HG03280 (cell line): ENCODE measurements around the gene MRPS24.
"Not testable (repeated sequence)": the region's sequence is repeated elsewhere in the genome, so short reads cannot be mapped to it uniquely, and the experiment has no call there.

Experiments
- ATAC-seq: cut with Tn5 transposase; IDR thresholded peaks from one replicate; pipeline ENCODE4 v1.9.1; 2021; ENCODE audit warnings: mild to moderate bottlenecking, moderate library complexity; ENCODE audit not compliant: unreplicated experiment

The MRPS24 gene

GRCh38 chr7:43843296-43843695, 26.0 kb downstream of the MRPS24 start:
- ATAC-seq: no peak

DNA sequence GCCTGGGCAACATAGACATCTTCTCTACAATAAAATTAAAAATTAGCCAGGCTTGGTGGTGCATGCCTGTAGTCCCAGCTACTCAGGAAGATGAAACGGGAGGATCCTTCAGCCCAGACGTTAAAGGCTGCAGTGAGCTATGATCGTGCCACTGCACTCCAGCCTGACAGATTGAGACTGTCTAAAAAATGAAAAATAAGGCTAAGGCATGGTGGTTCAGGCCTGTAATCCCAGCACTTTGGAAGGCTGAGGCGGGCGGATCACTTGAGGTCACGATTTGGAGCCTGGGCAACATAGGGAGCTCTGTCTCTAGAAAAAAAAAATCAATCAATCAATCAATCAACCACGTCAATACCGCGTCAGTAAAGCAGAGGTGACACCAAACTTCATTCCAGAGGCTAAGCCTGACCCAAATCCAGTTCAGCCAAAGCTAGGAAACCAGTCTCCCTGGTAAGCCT, 31.1 kb downstream of the MRPS24 start:
- ATAC-seq: no peak

DNA sequence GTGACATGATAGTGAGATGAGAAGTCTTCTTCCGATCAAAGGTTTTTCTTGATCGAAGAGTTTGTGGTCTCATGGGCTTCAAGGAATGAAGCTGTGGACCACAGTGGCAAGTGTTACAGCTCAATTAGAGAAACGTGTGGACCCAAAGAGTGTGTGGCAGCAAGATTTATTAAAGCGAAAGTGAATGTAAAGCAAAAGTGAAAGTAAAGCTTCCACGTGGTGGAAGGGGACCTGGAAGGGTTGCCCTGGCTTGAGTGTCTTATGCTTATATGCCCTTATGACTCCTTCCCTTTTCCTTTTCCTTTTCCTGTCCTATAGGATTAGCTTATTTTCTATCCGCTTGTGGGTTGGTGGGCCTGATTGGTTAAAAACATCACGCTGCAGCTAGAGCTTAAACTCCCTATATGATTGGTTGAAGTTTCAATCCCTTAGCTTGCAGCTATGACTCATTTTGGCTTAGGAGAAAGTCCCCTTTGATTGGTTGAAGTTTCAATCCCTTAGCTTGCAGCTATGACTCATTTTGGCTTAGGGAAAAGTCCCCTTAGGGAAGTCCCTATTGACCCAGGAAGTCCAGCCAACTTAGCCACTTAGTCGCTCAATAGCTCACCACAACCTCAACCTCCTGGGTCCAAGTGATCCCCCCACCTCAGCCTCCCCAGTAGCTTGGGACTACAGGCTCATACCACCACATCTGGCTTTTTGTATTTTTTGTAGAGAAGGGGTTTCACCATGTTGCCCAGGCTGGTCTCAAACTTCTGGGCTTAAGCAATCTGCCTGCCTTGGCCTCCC, 34.7 kb downstream of the MRPS24 start:
- ATAC-seq: peak; percentile 39

DNA sequence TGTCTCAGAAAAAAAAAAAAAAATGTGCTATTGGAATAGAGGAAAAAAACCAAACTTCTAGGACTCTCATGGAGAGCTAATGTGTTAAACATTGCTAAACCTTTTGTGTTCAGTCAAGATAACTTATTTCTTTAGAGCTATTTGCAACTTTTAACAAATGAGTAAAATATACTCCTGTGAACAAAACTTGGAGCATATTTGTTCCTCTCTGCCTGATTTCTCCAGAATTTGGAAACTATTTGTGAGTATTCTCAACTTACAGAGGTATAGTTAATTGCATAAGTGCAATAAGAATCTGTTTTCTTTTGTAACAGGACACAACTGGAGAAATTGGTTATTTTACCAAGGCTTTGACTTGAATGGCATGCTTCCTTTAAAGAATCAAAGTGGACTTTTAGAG, 38.4 kb downstream of the MRPS24 start:
- ATAC-seq: not testable (repeated sequence)

- no peak for ATAC-seq
Measured at GRCh38 chr7:43825391-43825808, 43.9 kb downstream of the MRPS24 start.

DNA sequence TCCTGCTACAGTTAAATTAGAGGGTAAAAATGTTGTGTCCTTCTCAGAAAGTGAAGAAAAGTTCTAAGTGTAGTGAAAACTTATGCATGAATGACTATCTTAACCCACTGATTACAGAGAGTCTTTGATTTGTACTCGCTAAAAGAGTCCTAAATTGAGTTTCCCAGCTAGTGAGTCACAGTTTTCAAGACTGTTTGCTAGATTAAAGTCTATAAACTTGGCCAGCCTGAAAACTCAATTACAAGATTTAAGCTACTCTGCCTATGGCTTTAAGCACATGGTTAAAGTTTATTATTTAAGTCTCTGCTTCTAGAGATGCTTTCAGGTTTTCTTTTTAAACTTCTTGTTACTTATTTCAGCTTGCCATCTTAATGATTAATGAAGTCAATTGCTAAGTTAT, 44.4 kb downstream of the MRPS24 start:
- no peak for ATAC-seq

DNA sequence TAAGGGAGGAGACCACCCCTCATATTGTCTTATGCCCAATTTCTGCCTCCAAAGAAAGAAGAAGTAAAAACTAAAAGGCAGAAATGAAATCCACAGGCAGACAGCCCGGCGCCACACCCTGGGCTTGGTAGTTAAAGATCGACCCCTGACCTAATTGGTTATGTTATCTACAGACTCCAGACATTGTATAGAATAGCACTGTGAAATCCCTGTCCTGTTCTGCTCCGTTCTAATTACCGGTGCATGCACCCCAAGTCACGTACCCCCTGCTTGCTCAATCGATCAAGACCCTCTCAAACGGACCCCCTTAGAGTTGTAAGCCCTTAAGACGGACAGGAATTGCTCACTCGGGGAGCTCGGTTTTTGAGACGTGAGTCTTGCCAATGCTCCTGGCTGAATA, 44.8 kb downstream of the MRPS24 start:
- not testable (repeated sequence) for ATAC-seq

GRCh38 chr7:43823941-43824340, 45.4 kb downstream of the MRPS24 start:
- ATAC-seq: no peak

GRCh38 chr7:43823425-43823824, 45.9 kb downstream of the MRPS24 start:
- ATAC-seq: not testable (repeated sequence)
